G401 (cell line): Measurements from ENCODE around the gene TRNAU1AP. TPM values are rescaled to one million over a fixed set of nuclear protein-coding genes. Genes with fewer than 3 reads are reported as not detected.
A peak's percentile ranks its signal among the peaks of the same experiment; 100 is the strongest.
"Not testable (repeated sequence)": the region's sequence is repeated elsewhere in the genome, so short reads cannot be mapped to it uniquely, and the experiment has no call there.

Experiments used
- DNase-seq: peaks from one replicate; pipeline ENCODE4 v3.0.0-alpha.2; 2015; ENCODE audit warnings: low spot score
- in situ Hi-C: cut with HindIII; loops from 2 replicates; pipeline ENCODE4 v1.10.0; 2016; ENCODE audit warnings: low sequenced_read_pairs, mixed read lengths
- total RNA-seq: library from RNA; depleted of rRNA; stranded (reverse); fragments of >200 nt; shearing (Covaris generic); gene quantifications from 2 replicates; pipeline ENCODE4 v1.2.3, GENCODE V29; 2014; rRNA removed

TRNAU1AP gene
- total RNA-seq, 1 experiment from 2014 or later = 35.6 TPM

DNA sequence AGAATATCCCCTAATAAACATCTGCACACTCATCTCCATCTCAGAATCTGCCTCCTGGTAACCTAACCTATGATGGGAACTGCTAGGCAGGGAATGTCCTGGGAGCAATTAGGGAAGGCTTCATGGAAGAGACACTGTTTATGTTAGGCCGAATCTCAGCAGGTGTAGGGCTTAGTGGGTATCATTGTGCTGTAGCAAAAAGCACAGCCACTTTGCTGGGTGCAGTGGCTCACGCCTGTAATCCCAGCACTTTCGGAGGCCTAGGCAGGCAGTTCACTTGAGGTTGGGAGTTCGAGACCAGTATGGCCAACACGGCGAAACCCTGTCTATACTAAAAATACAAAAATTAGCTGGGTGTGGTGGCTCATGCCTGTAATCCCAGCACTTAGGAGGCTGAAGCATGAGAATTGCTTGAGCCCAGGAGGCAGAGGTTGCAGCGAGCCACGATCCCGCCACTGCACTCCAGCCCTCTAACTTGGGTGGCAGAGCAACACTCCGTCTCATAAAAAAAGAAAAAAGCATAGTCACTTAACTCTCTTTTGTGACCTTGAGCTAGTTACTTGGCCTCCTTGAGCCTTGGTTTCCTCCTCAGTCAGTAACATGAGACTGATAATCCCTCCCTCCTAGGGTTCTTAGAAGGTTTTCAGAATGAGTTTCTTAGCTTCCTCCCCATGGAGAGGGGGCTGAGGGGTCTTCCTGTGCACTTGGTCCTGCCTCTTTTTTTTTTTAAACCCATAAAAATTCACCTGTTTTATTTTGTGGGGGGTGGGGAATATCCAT, 42.7 kb downstream of the TRNAU1AP start:
- in situ Hi-C loops = no loop called here
- DNase-seq = no peak

DNA sequence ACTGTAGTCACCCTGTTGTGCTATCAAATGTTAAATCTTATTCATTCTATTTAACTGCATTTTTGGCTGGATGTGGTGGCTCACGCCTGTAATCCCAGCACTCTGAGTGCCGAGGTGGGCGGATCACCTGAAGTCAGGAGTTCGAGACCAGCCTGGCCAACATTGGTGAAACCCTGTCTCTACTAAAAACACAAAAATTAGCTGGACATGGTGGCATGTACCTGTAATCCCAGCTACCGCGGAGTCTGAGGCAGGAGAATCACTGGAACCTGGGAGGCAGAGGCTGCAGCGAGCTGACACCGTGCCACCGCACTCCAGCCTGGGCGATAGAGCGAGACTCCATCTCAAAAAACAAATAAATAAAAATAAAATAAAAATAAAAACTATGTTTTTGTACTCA, 43.4 kb downstream of the TRNAU1AP start:
- DNase-seq, in situ Hi-C loops: not testable (repeated sequence)

DNA sequence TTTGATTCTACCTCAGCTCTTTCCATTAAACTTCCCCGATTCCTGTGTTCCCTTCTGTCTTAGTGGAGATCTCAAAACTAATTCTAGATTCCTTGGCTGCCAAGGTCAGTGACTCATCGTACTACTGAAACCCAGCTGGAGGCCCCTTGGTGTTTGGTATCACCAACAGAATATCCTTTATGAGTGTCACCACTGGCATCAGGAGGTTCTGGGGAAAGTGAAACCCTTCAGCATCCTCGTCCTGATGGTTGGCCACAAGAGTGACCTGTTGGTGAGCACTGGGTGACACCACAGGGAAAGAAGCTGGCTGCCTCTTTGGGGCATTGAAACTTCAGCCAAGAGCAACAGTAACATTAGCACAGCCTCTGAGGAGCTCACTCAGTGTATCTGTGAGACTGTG, 48.8 kb downstream of the TRNAU1AP start:
- no peak for DNase-seq
- in situ Hi-C loops = loop anchor here (25.0 kb wide), 1 partner anchor 139 kb away; no protein-coding TSS in a partner anchor

DNA sequence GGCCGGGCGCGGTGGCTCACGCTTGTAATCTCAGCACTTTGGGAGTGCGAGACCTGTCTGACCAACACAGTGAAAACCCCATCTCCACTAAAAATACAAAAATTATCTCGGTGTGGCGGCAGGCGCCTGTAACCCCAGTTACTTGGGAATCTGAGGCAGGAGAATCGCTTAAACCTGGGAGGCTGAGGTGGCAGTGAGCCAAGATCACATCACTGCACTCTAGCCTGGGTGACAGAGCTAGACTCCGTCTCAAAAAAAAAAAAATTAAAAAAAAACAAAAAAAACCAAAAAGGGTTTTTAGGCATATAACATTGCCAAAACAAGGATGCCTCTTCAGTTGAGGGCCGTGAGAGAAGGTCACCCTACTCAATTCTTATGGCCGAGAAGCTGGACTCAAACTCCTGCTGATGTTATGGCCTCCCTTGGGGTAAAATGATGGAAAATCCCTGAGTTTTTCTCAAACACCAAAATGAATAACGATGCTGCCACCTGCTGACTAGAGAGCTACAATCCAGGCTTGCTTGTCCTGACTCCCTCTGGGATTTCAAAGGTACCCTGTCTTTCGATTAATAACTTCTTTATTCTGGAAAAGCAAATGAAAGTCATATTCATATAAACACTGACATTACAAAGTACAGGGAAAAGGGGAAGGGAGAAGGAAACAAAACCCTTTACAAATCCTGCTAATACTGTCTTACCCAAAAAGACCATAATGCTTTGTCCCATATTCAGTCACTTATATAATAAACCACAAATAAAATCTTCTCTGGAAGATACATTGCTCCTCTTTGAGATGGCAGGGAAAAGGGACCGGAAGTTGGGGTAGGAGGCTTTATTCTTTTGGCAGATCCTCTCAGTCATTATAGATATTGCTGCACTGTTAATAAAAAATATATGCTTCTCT, 49.9 kb downstream of the TRNAU1AP start:
- peak; percentile 80 for DNase-seq
- in situ Hi-C loops = loop anchor here (25.0 kb wide), 1 partner anchor 140 kb away; no protein-coding TSS in a partner anchor

DNA sequence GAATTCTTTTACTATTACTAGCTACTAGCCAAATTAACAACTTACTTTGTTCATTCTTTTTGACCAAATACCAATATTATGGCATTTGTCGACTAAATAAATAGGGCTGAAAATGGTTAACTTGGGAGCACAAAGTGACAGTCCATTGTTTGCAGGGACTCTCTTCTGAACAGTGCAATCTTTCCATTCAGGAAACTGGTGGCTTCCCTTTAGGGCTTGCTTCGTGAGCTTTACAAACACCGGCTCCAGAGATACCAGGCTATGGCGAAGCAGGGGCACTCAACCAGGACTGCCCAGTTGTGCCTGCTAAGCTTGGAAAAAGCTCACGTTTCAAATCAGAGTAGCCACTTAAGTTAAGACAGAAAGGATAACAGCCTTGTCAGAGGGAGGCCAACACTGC, 51.5 kb downstream of the TRNAU1AP start:
- DNase-seq = no peak
- in situ Hi-C loops = loop anchor here (25.0 kb wide), 1 partner anchor 142 kb away; no protein-coding TSS in a partner anchor

DNA sequence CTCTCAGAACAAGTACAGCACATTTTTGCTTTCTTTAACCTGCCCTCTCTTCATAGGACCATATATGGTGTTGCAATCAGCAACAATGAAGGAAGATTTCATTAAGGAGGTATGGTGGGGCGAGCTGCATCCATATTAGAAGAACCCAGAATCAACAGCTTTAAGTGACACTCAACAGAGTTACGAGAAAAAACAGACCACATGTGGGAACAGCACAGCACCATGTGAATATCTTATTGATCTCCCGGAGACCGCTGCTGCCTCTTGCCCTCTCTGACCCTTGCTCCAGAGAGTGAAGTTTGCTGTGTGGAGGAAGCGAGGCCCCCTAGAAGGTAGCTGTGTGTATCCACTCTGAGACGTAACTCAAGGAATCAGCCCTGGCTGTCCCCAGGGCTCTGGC, 52.1 kb downstream of the TRNAU1AP start:
- in situ Hi-C loops = loop anchor here (25.0 kb wide), 1 partner anchor 143 kb away; no protein-coding TSS in a partner anchor

DNA sequence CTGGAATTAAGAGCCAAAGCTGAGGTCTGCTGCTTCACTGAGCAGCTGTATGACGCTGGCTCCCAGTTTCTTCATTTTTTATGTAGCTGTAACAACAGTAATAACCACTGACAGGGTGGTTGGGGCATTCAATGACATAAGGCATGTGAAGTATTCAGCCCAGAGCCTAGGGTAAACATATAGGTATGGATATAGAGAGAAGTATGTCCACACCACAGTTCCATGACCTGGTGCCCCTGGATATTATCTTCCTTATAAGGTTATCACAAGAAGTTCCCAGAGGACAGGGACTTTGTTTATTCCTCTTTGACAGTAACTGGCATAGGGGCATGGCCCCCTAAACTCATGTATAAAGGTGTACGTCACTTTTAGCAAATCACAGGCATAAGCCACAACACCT, 53.9 kb downstream of the TRNAU1AP start:
- in situ Hi-C loops = loop anchor here (25.0 kb wide), 1 partner anchor 144 kb away; no protein-coding TSS in a partner anchor
- DNase-seq = no peak

More for the DNA sequence above, 52.1 kb downstream of the TRNAU1AP start:
- no peak for DNase-seq

DNA sequence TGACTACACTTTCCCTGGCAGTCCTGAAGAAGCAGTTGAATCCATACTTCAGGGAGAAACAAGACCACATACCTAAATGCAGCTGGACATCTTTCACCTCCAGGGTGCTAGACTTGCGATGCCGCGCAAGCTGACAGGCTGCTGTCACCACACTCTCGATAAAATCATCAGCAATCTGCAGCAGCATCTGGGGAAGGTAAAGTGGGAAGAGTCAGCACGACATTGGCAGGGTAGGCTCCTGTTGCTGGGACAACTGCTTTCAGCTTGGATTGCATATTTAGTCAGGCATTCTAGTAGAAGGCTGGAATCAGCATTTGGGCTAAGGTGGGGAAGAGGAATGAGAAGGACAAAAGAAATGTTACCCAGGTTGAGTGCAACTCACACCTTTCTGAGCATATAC, 60.3 kb downstream of the TRNAU1AP start:
- DNase-seq = no peak
- in situ Hi-C loops = loop anchor here (25.0 kb wide), 1 partner anchor 151 kb away; no protein-coding TSS in a partner anchor

Other genes with a start within 250 kb of the TRNAU1AP start
- 25.8 and 35.6 TPM in 2 replicates for gene MED18, start 224.0 kb upstream of the TRNAU1AP start, total RNA-seq
- 3.4 and 4.8 TPM in 2 replicates for gene PHACTR4, start 183.3 kb upstream of the TRNAU1AP start, total RNA-seq
- 116 and 139 TPM in 2 replicates for gene RCC1, start 47.0 kb upstream of the TRNAU1AP start, total RNA-seq
- not detected in 2 replicates for gene RAB42, start 39.2 kb downstream of the TRNAU1AP start, total RNA-seq
- 33.8 and 44.9 TPM in 2 replicates for gene TAF12, start 90.0 kb downstream of the TRNAU1AP start, total RNA-seq
- not detected in 2 replicates for gene RNU11, start 95.5 kb downstream of the TRNAU1AP start, total RNA-seq
- 11.8 and 12.2 TPM in 2 replicates for gene GMEB1, start 115.7 kb downstream of the TRNAU1AP start, total RNA-seq
- gene YTHDF2, start 183.9 kb downstream of the TRNAU1AP start, total RNA-seq = 94.2 and 99.4 TPM in 2 replicates